HCEC 1CT (cell line): ENCODE measurements around the gene HIBADH.

Experiments
- DNase-seq: peaks from one replicate; pipeline ENCODE4 v3.0.0-alpha.2; 2017

Gene HIBADH

GRCh38 chr7:27482219-27482618 lies 180.5 kb downstream of the HIBADH start:
- no peak for DNase-seq

DNA sequence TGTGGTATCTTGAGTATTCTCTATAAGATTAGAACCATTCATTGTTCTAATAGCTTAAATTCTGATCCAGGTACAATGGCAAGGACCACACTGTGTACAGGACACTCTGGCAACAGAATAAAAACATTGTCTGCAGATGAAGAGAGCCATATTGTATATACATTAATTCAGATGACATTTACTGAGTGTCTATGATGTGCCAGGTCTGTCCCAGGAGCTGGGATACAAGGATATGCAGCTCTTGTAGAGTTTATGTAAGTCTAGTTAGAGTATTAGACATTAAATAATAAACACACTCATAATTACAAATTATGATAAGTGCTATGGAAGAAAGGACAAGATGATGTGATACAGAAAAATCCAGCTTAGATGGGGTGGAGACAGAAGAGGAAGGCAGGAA lies 184.1 kb downstream of the HIBADH start:
- no peak for DNase-seq

DNA sequence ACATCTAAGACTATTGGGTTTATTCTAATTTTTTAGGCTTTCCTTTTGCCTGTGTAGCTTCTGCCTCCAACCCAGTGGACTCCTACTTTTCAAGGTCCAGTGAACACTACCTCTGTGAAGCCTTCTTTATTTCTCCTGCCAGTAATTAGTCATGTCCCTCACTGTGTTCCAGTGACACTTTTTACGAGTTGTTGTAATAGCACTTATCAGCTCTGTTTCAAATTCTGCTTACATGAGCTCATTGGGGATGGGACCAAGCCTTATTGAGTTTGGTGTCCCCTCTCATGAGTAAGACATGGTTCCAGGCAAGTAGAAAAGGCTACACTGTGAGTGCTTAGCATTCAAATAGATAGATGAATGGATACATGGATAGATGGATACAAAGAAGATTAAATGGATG lies 184.6 kb downstream of the HIBADH start:
- DNase-seq: no peak

GRCh38 chr7:27476493-27476892 lies 186.2 kb downstream of the HIBADH start:
- DNase-seq: no peak
